B cell (primary cell): ENCODE measurements around the gene NOTCH3. TPM values are rescaled to one million over a fixed set of nuclear protein-coding genes. Genes with fewer than 3 reads are reported as not detected.

ENCODE experiments used
- ATAC-seq: fragments of 200-7000 bp; cut with Tn5 transposase; one replicate; pipeline ENCODE4 v1.10.0; 2021; ENCODE audit warnings: low read depth, mild to moderate bottlenecking, moderate number of reproducible peaks, moderate library complexity
- CTCF ChIA-PET: fragments of 350-600 bp; sonication (Branson Sonifier 250); formaldehyde crosslinking; loops from one replicate; lab custom pipeline; 2021; ENCODE audit warnings: antibody characterized with exemption, inconsistent platforms; lab: Charles Lee
- POLR2A ChIA-PET: fragments of 350-600 bp; sonication (Branson Sonifier 250); formaldehyde crosslinking; loops from one replicate; lab custom pipeline; 2021; ENCODE audit warnings: antibody characterized with exemption; lab: Charles Lee
- DNase-seq: peaks from one replicate; pipeline ENCODE4 v3.0.0; 2013
- H2AFZ ChIP-seq: 2 replicates; pipeline ENCODE4 v1.6.1; 2012; ENCODE audit warnings: mild to moderate bottlenecking, low read depth, low read length; ENCODE audit not compliant: insufficient read depth, poor library complexity, severe bottlenecking
- H3K27ac ChIP-seq, 2 donors: 1 replicate in 1 of 2; 2 replicates in 1 of 2; pipeline ENCODE4 v1.5.1; 2012 to 2013; ENCODE audit warnings: low read length in 2 of 2, mild to moderate bottlenecking in 2 of 2, moderate library complexity in 1 of 2
- H3K27me3 ChIP-seq, 4 experiments: fragments of 200-600 bp in 1 of 4; sonication (generic) in 1 of 4; replicated peaks in 1 of 4; 1 replicate in 2 of 4; 2 replicates in 2 of 4; pipeline versions ENCODE4 v1.6.1 to v1.7.0; 2013 to 2016; ENCODE audit warnings: low read length in 3 of 4, mild to moderate bottlenecking in 2 of 4, mixed read lengths in 1 of 4, moderate library complexity in 1 of 4; ENCODE audit not compliant: insufficient read depth in 4 of 4, control insufficient read depth in 3 of 4; ENCODE audit errors: control extremely low read depth in 1 of 4
- H3K36me3 ChIP-seq, 2 experiments: replicated peaks in 1 of 2; 1 replicate in 1 of 2; 2 replicates in 1 of 2; pipeline versions ENCODE4 v1.6.1 to v1.7.1; 2013; ENCODE audit warnings: low read length in 1 of 2; ENCODE audit not compliant: insufficient read depth in 2 of 2, control insufficient read depth in 1 of 2; ENCODE audit errors: control extremely low read depth in 1 of 2, extremely low read depth in 1 of 2
- H3K4me1 ChIP-seq, 2 donors: fragments of 200-600 bp in 1 of 2; sonication (generic) in 1 of 2; 1 replicate in 1 of 2; 2 replicates in 1 of 2; pipeline versions ENCODE4 v1.5.1 to v1.6.1; 2013 to 2017; ENCODE audit warnings: low read length in 2 of 2; ENCODE audit not compliant: control insufficient read depth in 2 of 2, insufficient read depth in 2 of 2
- H3K4me2 ChIP-seq: replicated peaks from 2 replicates; pipeline ENCODE3; 2012; ENCODE audit warnings: mild to moderate bottlenecking, low read depth, low read length; ENCODE audit not compliant: poor library complexity, severe bottlenecking
- H3K4me3 ChIP-seq, 5 experiments: fragments of 200-600 bp in 1 of 5; sonication (generic) in 1 of 5; 1 replicate in 3 of 5; 2 replicates in 2 of 5; pipeline versions ENCODE4 v1.5.1 to v1.7.0; 2011 to 2016; ENCODE audit warnings: low read length in 4 of 5, mild to moderate bottlenecking in 4 of 5, low read depth in 2 of 5, control low read depth in 1 of 5, moderate library complexity in 1 of 5; ENCODE audit not compliant: insufficient read depth in 1 of 5; ENCODE audit errors: control extremely low read depth in 1 of 5, extremely low read depth in 1 of 5
- H3K79me2 ChIP-seq: fragments of 200-600 bp; sonication (generic); one replicate; pipeline ENCODE4 v1.6.0; 2016; ENCODE audit warnings: low read length; ENCODE audit not compliant: control insufficient read depth, insufficient read depth
- H3K9ac ChIP-seq: fragments of 200-600 bp; sonication (generic); 2 replicates; pipeline ENCODE4 v1.6.1; 2017; ENCODE audit warnings: mild to moderate bottlenecking, low read length, moderate library complexity
- H3K9me3 ChIP-seq, 3 donors: one replicate each; pipeline versions ENCODE4 v1.6.1 to v1.7.1; 2013; ENCODE audit warnings: low read length in 2 of 3; ENCODE audit not compliant: control insufficient read depth in 2 of 3, insufficient read depth in 1 of 3; ENCODE audit errors: control extremely low read depth in 1 of 3
- H4K20me1 ChIP-seq: 2 replicates; pipeline ENCODE4 v1.6.0; 2012; ENCODE audit warnings: mild to moderate bottlenecking, low read length; ENCODE audit not compliant: insufficient read depth, control insufficient read depth, poor library complexity, severe bottlenecking
- H3K27ac Mint-ChIP-seq: one replicate; pipeline ENCODE4 v1.8.0; 2021; ENCODE audit warnings: mixed read lengths
- H3K27me3 Mint-ChIP-seq: one replicate; pipeline ENCODE4 v1.8.0; 2021; ENCODE audit warnings: mixed read lengths
- H3K4me1 Mint-ChIP-seq: one replicate; pipeline ENCODE4 v1.8.0; 2021; ENCODE audit warnings: mixed read lengths
- H3K4me3 Mint-ChIP-seq: one replicate; pipeline ENCODE4 v1.8.0; 2021; ENCODE audit warnings: mixed read lengths
- H3K9me3 Mint-ChIP-seq: one replicate; pipeline ENCODE4 v1.8.0; 2022; ENCODE audit warnings: mixed read lengths; ENCODE audit not compliant: insufficient read depth
- CTCF ChIP-seq: fragments of 200-600 bp; IDR thresholded peaks from one replicate; pipeline ENCODE4 v1.8.0; 2022; ENCODE audit warnings: antibody characterized with exemption, mild to moderate bottlenecking
- EZH2 ChIP-seq: IDR thresholded peaks from 2 replicates; pipeline ENCODE4 v1.6.1; 2012; ENCODE audit warnings: borderline replicate concordance, low read depth, mild to moderate bottlenecking, moderate library complexity, low read length; ENCODE audit not compliant: insufficient read depth, poor library complexity, severe bottlenecking
- WGBS: methylation state at CpG from one replicate; pipeline ENCODE4 v1.1.5; 2013; ENCODE audit warnings: missing lambda C conversion rate; ENCODE audit not compliant: insufficient coverage; 5-methylcytosine and 5-hydroxymethylcytosine counted together
- intact Hi-C: fragments of 100-400 bp; cut with micrococcal nuclease; formaldehyde crosslinking; loops from one replicate; pipeline ENCODE4 v1.10.0; 2022
- polyA plus RNA-seq: library from polyadenylated mRNA; depleted of rRNA; stranded (reverse); fragments of >200 nt; gene quantifications from 2 replicates; pipeline ENCODE4 v1.2.3, GENCODE V29; 2012
- total RNA-seq, 2 donors: library from RNA; stranded (reverse); fragments of 120-200 nt in 1 of 2; gene quantifications; 1 replicate in 1 of 2; 2 replicates in 1 of 2; pipeline versions ENCODE4 v1.2.3 to v1.2.4, GENCODE V29; 2013 to 2022

Gene NOTCH3
- total and polyA plus RNA-seq, 2 donors (not counting 1 experiment from before 2014, with no cell fraction given): 0.01 to 0.05 TPM

- ATAC-seq: no peak
- Histone ChIP-seq H3K79me2 (peaks cover 17% of the 10 kb centered on the region), H3K4me1 (no peaks in the 10 kb centered on the region), H3K27ac (no peak overlapping the region), H3K4me3 (no peak overlapping the region), H3K9ac (no peak overlapping the region), H3K27me3 (no peaks in the 10 kb centered on the region), H2AFZ (no peak overlapping the region), H3K36me3 (peaks cover 0 to 81% of the 10 kb centered on the region in 2 experiments), H4K20me1 (peaks cover 83% of the 10 kb centered on the region), H3K4me2 (no peak overlapping the region), H3K9me3 (peaks cover 0 to 4% (median 0%) of the 10 kb centered on the region in 3 donors)
- Mint-ChIP-seq H3K27ac (no peak overlapping the region), H3K4me1 (no peaks in the 10 kb centered on the region), H3K27me3 (no peaks in the 10 kb centered on the region), H3K9me3 (no peaks in the 10 kb centered on the region), H3K4me3 (no peak overlapping the region)
- intact Hi-C loops: no loop called here
- ChIA-PET CTCF (no interaction called here), POLR2A (no interaction called here)
- no peak for TF ChIP-seq CTCF
- TF ChIP-seq EZH2: no peak
- DNase-seq: no peak
- WGBS: 98% methylated on average over 9 of the region's 9 CpGs
Observed at GRCh38 chr19:15240515-15240914, 39.7 kb upstream of the NOTCH3 start.

GRCh38 chr19:15239337-15239949, 38.6 kb upstream of the NOTCH3 start:
- intact Hi-C loops: no loop called here
- ChIA-PET CTCF (no interaction called here), POLR2A (no interaction called here)
- TF ChIP-seq EZH2 (no peak), CTCF (no peak)
- no peak overlapping the region for H3K4me3 Mint-ChIP-seq
- no peak overlapping the region for H3K27ac Mint-ChIP-seq
- no peaks in the 10 kb centered on the region for H3K4me1 ChIP-seq
- H3K4me3 ChIP-seq: no peak overlapping the region
- 95% methylated on average over 26 of the region's 26 CpGs for WGBS
- H3K27ac ChIP-seq: no peak overlapping the region
- H3K36me3 ChIP-seq: peaks cover 0 to 71% of the 10 kb centered on the region in 2 experiments
- no peak for DNase-seq
- H2AFZ ChIP-seq: no peak overlapping the region
- H4K20me1 ChIP-seq: peaks cover 72% of the 10 kb centered on the region
- H3K27me3 Mint-ChIP-seq: peaks cover 3% of the 10 kb centered on the region
- no peak overlapping the region for H3K9ac ChIP-seq
- peaks cover 3% of the 10 kb centered on the region for H3K4me1 Mint-ChIP-seq
- H3K9me3 ChIP-seq: peaks cover 0 to 4% (median 0%) of the 10 kb centered on the region in 3 donors
- H3K79me2 ChIP-seq: peaks cover 17% of the 10 kb centered on the region
- no peaks in the 10 kb centered on the region for H3K9me3 Mint-ChIP-seq
- no peak for ATAC-seq
- H3K4me2 ChIP-seq: no peak overlapping the region
- H3K27me3 ChIP-seq: no peaks in the 10 kb centered on the region
